H9 (cell line): Measurements from ENCODE around the gene SDR42E2. TPM values are rescaled to one million over a fixed set of nuclear protein-coding genes. Genes with fewer than 3 reads are reported as not detected.

Experiments used
- DNase-seq: peaks from one replicate; pipeline ENCODE4 v3.0.0-alpha.2; 2017
- H2AFZ ChIP-seq: one replicate; pipeline ENCODE4 v1.6.1; 2013; ENCODE audit warnings: mild to moderate bottlenecking, low read length, control low read depth, moderate library complexity
- H2AK5ac ChIP-seq: 2 replicates; pipeline ENCODE4 v1.6.1; 2013; ENCODE audit warnings: low read length, control low read depth, mixed read lengths; ENCODE audit not compliant: insufficient read length
- H2BK120ac ChIP-seq: one replicate; pipeline ENCODE4 v1.6.1; 2013; ENCODE audit warnings: low read depth, mild to moderate bottlenecking, low read length, control low read depth, inconsistent platforms; ENCODE audit not compliant: poor library complexity, severe bottlenecking
- H2BK12ac ChIP-seq: 2 replicates; pipeline ENCODE4 v1.6.1; 2013; ENCODE audit warnings: low read length, control low read depth, mixed read lengths, low read depth; ENCODE audit not compliant: insufficient read length
- H2BK15ac ChIP-seq: 2 replicates; pipeline ENCODE4 v1.6.1; 2013; ENCODE audit warnings: low read depth, low read length, control low read depth
- H2BK20ac ChIP-seq: one replicate; pipeline ENCODE4 v1.6.1; 2013; ENCODE audit warnings: low read depth, mild to moderate bottlenecking, low read length, control low read depth, inconsistent platforms; ENCODE audit not compliant: poor library complexity, severe bottlenecking
- H2BK5ac ChIP-seq: 2 replicates; pipeline ENCODE4 v1.6.1; 2013; ENCODE audit warnings: low read length, control low read depth, mixed read lengths; ENCODE audit not compliant: insufficient read length
- H3K14ac ChIP-seq: 2 replicates; pipeline ENCODE4 v1.6.1; 2013; ENCODE audit warnings: low read length, control low read depth; ENCODE audit not compliant: insufficient read depth
- H3K18ac ChIP-seq: 2 replicates; pipeline ENCODE4 v1.6.1; 2013; ENCODE audit warnings: low read depth, mild to moderate bottlenecking, mixed read lengths, low read length, control low read depth; ENCODE audit not compliant: insufficient read length
- H3K23ac ChIP-seq: 2 replicates; pipeline ENCODE4 v1.6.1; 2013; ENCODE audit warnings: low read length, control low read depth, mixed read lengths, low read depth; ENCODE audit not compliant: insufficient read length
- H3K23me2 ChIP-seq: 2 replicates; pipeline ENCODE4 v1.6.1; 2013; ENCODE audit warnings: low read depth, mild to moderate bottlenecking, mixed read lengths, low read length, control low read depth; ENCODE audit not compliant: insufficient read length, poor library complexity, severe bottlenecking
- H3K27ac ChIP-seq: 2 replicates; pipeline ENCODE4 v1.5.1; 2013; ENCODE audit warnings: low read length, control low read depth, mixed read lengths, low read depth; ENCODE audit not compliant: insufficient read length
- H3K27me3 ChIP-seq: 2 replicates; pipeline ENCODE4 v1.6.1; 2013; ENCODE audit warnings: low read length, control low read depth, inconsistent platforms; ENCODE audit not compliant: insufficient read depth
- H3K4ac ChIP-seq: 2 replicates; pipeline ENCODE4 v1.6.1; 2013; ENCODE audit warnings: low read depth, mild to moderate bottlenecking, control low read depth, inconsistent platforms, low read length, moderate library complexity
- H3K4me1 ChIP-seq: 2 replicates; pipeline ENCODE4 v1.6.1; 2013; ENCODE audit warnings: low read length, control low read depth, inconsistent platforms; ENCODE audit not compliant: insufficient read depth
- H3K4me2 ChIP-seq: 2 replicates; pipeline ENCODE4 v1.6.1; 2013; ENCODE audit warnings: low read length, control low read depth, mixed read lengths; ENCODE audit not compliant: insufficient read length, insufficient read depth
- H3K56ac ChIP-seq: 2 replicates; pipeline ENCODE4 v1.6.1; 2013; ENCODE audit warnings: low read depth, mild to moderate bottlenecking, mixed read lengths, low read length, control low read depth; ENCODE audit not compliant: insufficient read length
- H3K79me1 ChIP-seq: 2 replicates; pipeline ENCODE4 v1.6.1; 2013; ENCODE audit warnings: low read depth, mild to moderate bottlenecking, moderate library complexity, low read length, control low read depth, inconsistent platforms; ENCODE audit not compliant: insufficient read depth, poor library complexity, severe bottlenecking
- H3K79me2 ChIP-seq: 2 replicates; pipeline ENCODE4 v1.6.1; 2013; ENCODE audit warnings: low read length, control low read depth, inconsistent platforms; ENCODE audit not compliant: insufficient read depth
- H3K9ac ChIP-seq: 2 replicates; pipeline ENCODE4 v1.6.1; 2013; ENCODE audit warnings: low read length, control low read depth, mixed read lengths; ENCODE audit not compliant: insufficient read length; ENCODE audit errors: extremely low read depth
- H3K9me3 ChIP-seq: one replicate; pipeline ENCODE4 v1.6.1; 2013; ENCODE audit warnings: low read depth, low read length, inconsistent platforms; ENCODE audit not compliant: control insufficient read depth
- H3T11ph ChIP-seq: one replicate; pipeline ENCODE4 v1.6.1; 2013; ENCODE audit warnings: mild to moderate bottlenecking, low read length, control low read depth, inconsistent platforms
- H4K20me1 ChIP-seq: one replicate; pipeline ENCODE4 v1.6.1; 2013; ENCODE audit not compliant: control insufficient read depth, insufficient read length, insufficient read depth
- H4K5ac ChIP-seq: 2 replicates; pipeline ENCODE4 v1.6.1; 2013; ENCODE audit warnings: low read depth, mild to moderate bottlenecking, mixed read lengths, low read length, control low read depth; ENCODE audit not compliant: insufficient read length
- H4K8ac ChIP-seq: replicated peaks from 2 replicates; pipeline ENCODE4 v1.6.1; 2013; ENCODE audit warnings: low read length, control low read depth, mixed read lengths, low read depth; ENCODE audit not compliant: insufficient read length
- H4K91ac ChIP-seq: 2 replicates; pipeline ENCODE4 v1.6.1; 2013; ENCODE audit warnings: low read depth, mild to moderate bottlenecking, moderate library complexity, mixed read lengths, low read length, control low read depth; ENCODE audit not compliant: insufficient read length
- H3K27ac Mint-ChIP-seq, 3 experiments: 2 replicates in 2 of 3; 3 replicates in 1 of 3; pipeline ENCODE4 v1.8.0; 2020 to 2021; ENCODE audit warnings: mixed read lengths in 3 of 3, mild to moderate bottlenecking in 1 of 3, moderate library complexity in 1 of 3
- H3K27me3 Mint-ChIP-seq: 2 replicates; pipeline ENCODE4 v1.8.0; 2021; ENCODE audit warnings: low read depth, mild to moderate bottlenecking, moderate library complexity, mixed read lengths
- H3K36me3 Mint-ChIP-seq, 3 experiments: 2 replicates in 2 of 3; 3 replicates in 1 of 3; pipeline ENCODE4 v1.8.0; 2020 to 2021; ENCODE audit warnings: low read depth in 3 of 3, mixed read lengths in 3 of 3; ENCODE audit not compliant: insufficient read depth in 1 of 3
- H3K4me1 Mint-ChIP-seq, 2 experiments: 2 replicates each; pipeline ENCODE4 v1.8.0; 2020; ENCODE audit warnings: mixed read lengths in 2 of 2
- H3K4me3 Mint-ChIP-seq, 2 experiments: 2 replicates in 1 of 2; 3 replicates in 1 of 2; pipeline ENCODE4 v1.8.0; 2020 to 2021; ENCODE audit warnings: mild to moderate bottlenecking in 2 of 2, mixed read lengths in 2 of 2, moderate library complexity in 1 of 2
- H3K9me3 Mint-ChIP-seq, 2 experiments: 2 replicates in 1 of 2; 3 replicates in 1 of 2; pipeline ENCODE4 v1.8.0; 2020; ENCODE audit warnings: mild to moderate bottlenecking in 2 of 2, mixed read lengths in 2 of 2, moderate library complexity in 1 of 2
- CTCF ChIP-seq: fragments of 200-600 bp; sonication (generic); conservative IDR thresholded peaks from 3 replicates; pipeline ENCODE4 v1.8.0; 2021; ENCODE audit warnings: antibody characterized with exemption, mild to moderate bottlenecking
- WGBS: extraction: QIAGEN DNeasy Blood & Tissue Kit; methylation state at CpG from one replicate; pipeline ENCODE4 v1.1.7; 2013; ENCODE audit warnings: missing lambda C conversion rate, low lambda C conversion rate, mixed read lengths; ENCODE audit not compliant: insufficient read length; ENCODE audit errors: extremely low coverage; 5-methylcytosine and 5-hydroxymethylcytosine counted together
- total RNA-seq: library from RNA; stranded (reverse); gene quantifications from 2 replicates; pipeline ENCODE4 v1.2.1, GENCODE V29; 2021

Gene SDR42E2
- total RNA-seq, 1 experiment from 2014 or later: 0.09 TPM

- TF ChIP-seq CTCF: no peak
- H3K27me3 ChIP-seq: no peaks in the 10 kb centered on the region
- no peaks in the 10 kb centered on the region for H3K79me2 ChIP-seq
- no peak overlapping the region for H3K56ac ChIP-seq
- H3K27ac ChIP-seq: no peak overlapping the region
- Mint-ChIP-seq H3K36me3 (no peaks in the 10 kb centered on the region), H3K27me3 (no peaks in the 10 kb centered on the region), H3K4me1 (peaks cover 0 to 6% of the 10 kb centered on the region in 2 experiments; a peak in 1 of 4 replicates), H3K9me3 (no peaks in the 10 kb centered on the region), H3K4me3 (no peak overlapping the region), H3K27ac (no peak overlapping the region; a peak in 2 of 7 replicates)
- no peak for DNase-seq
- no peak overlapping the region for H3T11ph ChIP-seq
- no peak overlapping the region for H4K5ac ChIP-seq
- H3K23me2 ChIP-seq: no peaks in the 10 kb centered on the region
- H4K8ac ChIP-seq: no peak overlapping the region
- H3K9ac ChIP-seq: no peak overlapping the region
- H2BK20ac ChIP-seq: no peak overlapping the region
- no peak overlapping the region for H3K4me2 ChIP-seq
- H2AK5ac ChIP-seq: no peak overlapping the region
- no peak overlapping the region for H2BK15ac ChIP-seq
- H3K14ac ChIP-seq: no peak overlapping the region
- no peaks in the 10 kb centered on the region for H3K4me1 ChIP-seq
- no peak overlapping the region for H3K23ac ChIP-seq
- H3K18ac ChIP-seq: no peak overlapping the region
- H2BK5ac ChIP-seq: no peak overlapping the region
- H3K9me3 ChIP-seq: no peaks in the 10 kb centered on the region
- H4K20me1 ChIP-seq: no peaks in the 10 kb centered on the region
- no peak overlapping the region for H3K4ac ChIP-seq
- H4K91ac ChIP-seq: no peak overlapping the region
- no CpG with 5 or more reads among the region's 9 CpGs for WGBS
- no peak overlapping the region for H2AFZ ChIP-seq
- H2BK12ac ChIP-seq: no peak overlapping the region
- H2BK120ac ChIP-seq: no peak overlapping the region
- H3K79me1 ChIP-seq: no peaks in the 10 kb centered on the region
These were observed 14.5 kb upstream of the SDR42E2 start for GRCh38 chr16:22147853-22148252.
